Measurements from ENCODE around the gene MGA.

GRCh38 chr15:41790169-41790568 is 130.0 kb downstream of the MGA start:
- TF ChIP-seq, protein P1, sequence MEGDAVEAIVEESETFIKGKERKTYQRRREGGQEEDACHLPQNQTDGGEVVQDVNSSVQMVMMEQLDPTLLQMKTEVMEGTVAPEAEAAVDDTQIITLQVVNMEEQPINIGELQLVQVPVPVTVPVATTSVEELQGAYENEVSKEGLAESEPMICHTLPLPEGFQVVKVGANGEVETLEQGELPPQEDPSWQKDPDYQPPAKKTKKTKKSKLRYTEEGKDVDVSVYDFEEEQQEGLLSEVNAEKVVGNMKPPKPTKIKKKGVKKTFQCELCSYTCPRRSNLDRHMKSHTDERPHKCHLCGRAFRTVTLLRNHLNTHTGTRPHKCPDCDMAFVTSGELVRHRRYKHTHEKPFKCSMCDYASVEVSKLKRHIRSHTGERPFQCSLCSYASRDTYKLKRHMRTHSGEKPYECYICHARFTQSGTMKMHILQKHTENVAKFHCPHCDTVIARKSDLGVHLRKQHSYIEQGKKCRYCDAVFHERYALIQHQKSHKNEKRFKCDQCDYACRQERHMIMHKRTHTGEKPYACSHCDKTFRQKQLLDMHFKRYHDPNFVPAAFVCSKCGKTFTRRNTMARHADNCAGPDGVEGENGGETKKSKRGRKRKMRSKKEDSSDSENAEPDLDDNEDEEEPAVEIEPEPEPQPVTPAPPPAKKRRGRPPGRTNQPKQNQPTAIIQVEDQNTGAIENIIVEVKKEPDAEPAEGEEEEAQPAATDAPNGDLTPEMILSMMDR (IDR thresholded peaks at IDR 0.05) = no peak
- TF ChIP-seq EP300 (IDR thresholded peaks at IDR 0.05) (no peak), POLR2A (IDR thresholded peaks at IDR 0.05; ENCODE audit: low read depth) (no peak)

Data from esophagus muscularis mucosa (tissue), 4 donors.